Ishikawa (cell line): ENCODE data around the gene KCNJ3.

Source experiments
- CEBPB ChIP-seq: IDR thresholded peaks from 2 replicates; pipeline ENCODE4 v1.6.1; 2012
- CREB1 ChIP-seq: IDR thresholded peaks from 2 replicates; pipeline ENCODE4 v1.6.1; 2012; ENCODE audit warnings: low read depth
- EGR1 ChIP-seq: IDR thresholded peaks from 2 replicates; pipeline ENCODE4 v1.6.1; 2012
- EP300 ChIP-seq: IDR thresholded peaks from 2 replicates; pipeline ENCODE4 v1.6.1; 2012; ENCODE audit warnings: borderline replicate concordance
- FOXM1 ChIP-seq: IDR thresholded peaks from 2 replicates; pipeline ENCODE4 v1.6.1; 2012; ENCODE audit warnings: low read depth, borderline replicate concordance
- NFIC ChIP-seq: IDR thresholded peaks from 2 replicates; pipeline ENCODE4 v1.6.1; 2012
- RAD21 ChIP-seq: IDR thresholded peaks from 2 replicates; pipeline ENCODE4 v1.6.1; 2012; ENCODE audit warnings: low read depth
- TAF1 ChIP-seq: IDR thresholded peaks from 2 replicates; pipeline ENCODE4 v1.6.1; 2012; ENCODE audit warnings: low read depth, mild to moderate bottlenecking
- TCF12 ChIP-seq: IDR thresholded peaks from 2 replicates; pipeline ENCODE4 v1.6.1; 2012; ENCODE audit warnings: low read depth
- TEAD4 ChIP-seq: IDR thresholded peaks from 2 replicates; pipeline ENCODE4 v1.6.1; 2012
- YY1 ChIP-seq: IDR thresholded peaks from 2 replicates; pipeline ENCODE4 v1.6.1; 2012; ENCODE audit warnings: low read depth
- ZBTB7A ChIP-seq: IDR thresholded peaks from 2 replicates; pipeline ENCODE4 v1.6.1; 2012; ENCODE audit warnings: low read depth
- TF ChIP-seq, protein P1 (sequence below): IDR thresholded peaks from 2 replicates; pipeline ENCODE4 v1.6.1; 2012
- TF ChIP-seq, protein P2 (sequence below): IDR thresholded peaks from 2 replicates; pipeline ENCODE4 v1.6.1; 2012
- TF ChIP-seq, protein P3 (sequence below): IDR thresholded peaks from 2 replicates; pipeline ENCODE4 v1.6.1; 2012; ENCODE audit warnings: low read depth, mild to moderate bottlenecking

Gene KCNJ3, protein sequence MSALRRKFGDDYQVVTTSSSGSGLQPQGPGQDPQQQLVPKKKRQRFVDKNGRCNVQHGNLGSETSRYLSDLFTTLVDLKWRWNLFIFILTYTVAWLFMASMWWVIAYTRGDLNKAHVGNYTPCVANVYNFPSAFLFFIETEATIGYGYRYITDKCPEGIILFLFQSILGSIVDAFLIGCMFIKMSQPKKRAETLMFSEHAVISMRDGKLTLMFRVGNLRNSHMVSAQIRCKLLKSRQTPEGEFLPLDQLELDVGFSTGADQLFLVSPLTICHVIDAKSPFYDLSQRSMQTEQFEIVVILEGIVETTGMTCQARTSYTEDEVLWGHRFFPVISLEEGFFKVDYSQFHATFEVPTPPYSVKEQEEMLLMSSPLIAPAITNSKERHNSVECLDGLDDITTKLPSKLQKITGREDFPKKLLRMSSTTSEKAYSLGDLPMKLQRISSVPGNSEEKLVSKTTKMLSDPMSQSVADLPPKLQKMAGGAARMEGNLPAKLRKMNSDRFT

DNA sequence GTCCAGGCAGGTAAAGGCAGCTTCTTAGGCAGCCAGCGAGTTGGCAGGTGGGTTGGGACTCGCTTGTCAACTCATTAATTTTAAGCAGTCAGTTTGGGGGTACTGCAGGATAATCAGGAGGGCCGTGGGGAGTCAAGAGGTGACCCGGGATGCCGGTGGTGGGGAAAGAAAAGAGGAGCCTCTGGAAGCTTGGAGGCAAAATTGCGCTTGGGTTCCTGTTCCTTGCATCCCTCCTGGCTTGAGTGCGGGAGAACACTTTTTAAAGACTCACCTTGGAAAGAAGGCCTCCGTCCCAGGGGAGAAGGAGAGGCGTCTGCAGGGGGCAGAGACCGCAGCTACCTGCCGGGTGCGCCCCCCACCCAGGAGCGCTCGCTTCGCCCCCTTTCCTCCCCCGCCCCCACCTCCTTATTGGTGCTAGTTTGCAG lies at the start of gene KCNJ3:
KCNJ3 (plus strand) TSS at position 400 of the 425 bp plus-strand sequence. CDS start 81 bp downstream, outside the sequence.
- TF ChIP-seq, protein P1, sequence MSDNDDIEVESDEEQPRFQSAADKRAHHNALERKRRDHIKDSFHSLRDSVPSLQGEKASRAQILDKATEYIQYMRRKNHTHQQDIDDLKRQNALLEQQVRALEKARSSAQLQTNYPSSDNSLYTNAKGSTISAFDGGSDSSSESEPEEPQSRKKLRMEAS = no peak
- no peak for TF ChIP-seq YY1
- no peak for TF ChIP-seq EGR1
- TF ChIP-seq FOXM1 = no peak
- TF ChIP-seq, protein P2, sequence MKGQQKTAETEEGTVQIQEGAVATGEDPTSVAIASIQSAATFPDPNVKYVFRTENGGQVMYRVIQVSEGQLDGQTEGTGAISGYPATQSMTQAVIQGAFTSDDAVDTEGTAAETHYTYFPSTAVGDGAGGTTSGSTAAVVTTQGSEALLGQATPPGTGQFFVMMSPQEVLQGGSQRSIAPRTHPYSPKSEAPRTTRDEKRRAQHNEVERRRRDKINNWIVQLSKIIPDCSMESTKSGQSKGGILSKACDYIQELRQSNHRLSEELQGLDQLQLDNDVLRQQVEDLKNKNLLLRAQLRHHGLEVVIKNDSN = no peak

DNA sequence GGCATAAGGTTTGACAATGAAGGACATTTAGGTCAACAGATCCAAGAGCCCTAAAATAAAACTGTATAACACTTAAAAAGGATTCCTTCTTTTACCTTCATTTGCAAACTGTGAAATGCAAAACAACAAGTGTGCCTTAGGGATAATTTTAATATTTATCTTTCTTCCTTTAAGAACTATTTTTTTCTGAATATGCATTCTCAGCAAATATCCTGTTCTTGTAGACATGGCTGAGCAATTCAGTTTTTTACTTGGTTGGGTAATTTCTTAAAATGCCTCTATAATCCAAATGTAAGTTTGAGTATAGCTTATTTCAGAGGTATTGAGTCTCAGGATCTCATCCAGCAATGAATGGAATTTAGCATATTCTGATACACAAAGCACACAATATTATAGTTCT lies 43.0 kb upstream of the KCNJ3 start:
- TF ChIP-seq TAF1 (no peak), EP300 (no peak), ZBTB7A (no peak), YY1 (no peak), RAD21 (no peak), CREB1 (no peak), TEAD4 (no peak), CEBPB (no peak), NFIC (no peak)
- TF ChIP-seq, protein P3, sequence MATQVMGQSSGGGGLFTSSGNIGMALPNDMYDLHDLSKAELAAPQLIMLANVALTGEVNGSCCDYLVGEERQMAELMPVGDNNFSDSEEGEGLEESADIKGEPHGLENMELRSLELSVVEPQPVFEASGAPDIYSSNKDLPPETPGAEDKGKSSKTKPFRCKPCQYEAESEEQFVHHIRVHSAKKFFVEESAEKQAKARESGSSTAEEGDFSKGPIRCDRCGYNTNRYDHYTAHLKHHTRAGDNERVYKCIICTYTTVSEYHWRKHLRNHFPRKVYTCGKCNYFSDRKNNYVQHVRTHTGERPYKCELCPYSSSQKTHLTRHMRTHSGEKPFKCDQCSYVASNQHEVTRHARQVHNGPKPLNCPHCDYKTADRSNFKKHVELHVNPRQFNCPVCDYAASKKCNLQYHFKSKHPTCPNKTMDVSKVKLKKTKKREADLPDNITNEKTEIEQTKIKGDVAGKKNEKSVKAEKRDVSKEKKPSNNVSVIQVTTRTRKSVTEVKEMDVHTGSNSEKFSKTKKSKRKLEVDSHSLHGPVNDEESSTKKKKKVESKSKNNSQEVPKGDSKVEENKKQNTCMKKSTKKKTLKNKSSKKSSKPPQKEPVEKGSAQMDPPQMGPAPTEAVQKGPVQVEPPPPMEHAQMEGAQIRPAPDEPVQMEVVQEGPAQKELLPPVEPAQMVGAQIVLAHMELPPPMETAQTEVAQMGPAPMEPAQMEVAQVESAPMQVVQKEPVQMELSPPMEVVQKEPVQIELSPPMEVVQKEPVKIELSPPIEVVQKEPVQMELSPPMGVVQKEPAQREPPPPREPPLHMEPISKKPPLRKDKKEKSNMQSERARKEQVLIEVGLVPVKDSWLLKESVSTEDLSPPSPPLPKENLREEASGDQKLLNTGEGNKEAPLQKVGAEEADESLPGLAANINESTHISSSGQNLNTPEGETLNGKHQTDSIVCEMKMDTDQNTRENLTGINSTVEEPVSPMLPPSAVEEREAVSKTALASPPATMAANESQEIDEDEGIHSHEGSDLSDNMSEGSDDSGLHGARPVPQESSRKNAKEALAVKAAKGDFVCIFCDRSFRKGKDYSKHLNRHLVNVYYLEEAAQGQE = no peak
- TF ChIP-seq, protein P2 = no peak

DNA sequence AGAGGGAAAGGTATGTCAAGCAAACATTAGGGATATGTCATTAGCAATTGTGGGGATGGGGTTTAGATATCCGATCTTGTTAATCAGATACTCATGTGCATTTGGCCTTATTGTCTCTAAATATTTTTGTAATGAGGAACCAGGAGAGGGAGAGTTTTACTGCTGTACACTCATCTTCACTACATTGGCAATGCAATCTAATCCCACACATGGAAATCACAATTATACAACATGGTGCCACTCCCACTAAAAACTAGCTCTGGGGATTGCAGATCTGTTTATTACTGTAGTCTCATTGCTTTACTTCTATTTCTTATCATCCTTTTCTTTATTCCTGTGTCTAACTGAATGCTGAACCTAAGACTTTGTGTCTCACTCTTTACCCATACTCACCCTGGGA lies 39.6 kb upstream of the KCNJ3 start:
- TF ChIP-seq TCF12 = no peak
- TF ChIP-seq, protein P2 = no peak
- TF ChIP-seq FOXM1 = no peak
- TF ChIP-seq, protein P1 = no peak
- TF ChIP-seq ZBTB7A = no peak
- TF ChIP-seq, protein P3 = no peak
- no peak for TF ChIP-seq NFIC
- TF ChIP-seq EGR1 = no peak
- no peak for TF ChIP-seq EP300
- no peak for TF ChIP-seq YY1

DNA sequence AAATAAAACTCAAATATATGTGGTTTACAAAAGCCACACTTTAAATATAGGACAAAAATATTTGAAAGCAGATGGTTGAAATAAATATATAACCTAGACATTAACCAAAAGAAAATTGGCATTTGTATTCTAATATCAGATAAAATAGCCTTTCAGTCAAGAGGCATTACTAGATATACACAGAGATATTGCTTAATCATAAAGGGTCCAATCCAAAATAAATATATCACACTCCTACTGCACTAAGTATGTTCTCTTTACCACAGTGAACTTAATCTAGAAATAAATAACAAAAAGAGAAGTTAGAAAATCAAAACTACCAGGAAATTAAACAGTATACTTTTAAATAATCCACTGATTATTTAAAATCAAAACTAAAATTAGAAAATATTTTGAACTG lies 34.2 kb upstream of the KCNJ3 start:
- TF ChIP-seq FOXM1 (no peak), TEAD4 (no peak), TCF12 (no peak), EGR1 (no peak), RAD21 (no peak), NFIC (no peak)
- TF ChIP-seq, protein P2 = no peak
- TF ChIP-seq, protein P3 = no peak
